Astrocyte (in vitro differentiated cells and primary cell): ENCODE measurements around the gene DRC7. TPM values are rescaled to one million over a fixed set of nuclear protein-coding genes. Genes with fewer than 3 reads are reported as not detected.

ENCODE experiments used
- DNase-seq: peaks from one replicate; pipeline ENCODE4 v3.0.0-alpha.2; 2010; ENCODE audit warnings: low read depth
- FAIRE-seq: peaks from 2 replicates; lab custom pipeline; 2011; peaks lifted over from hg19 to GRCh38; lab: Jason Lieb, UNC
- H2AFZ ChIP-seq: 2 replicates; pipeline ENCODE4 v1.6.0; 2012; ENCODE audit warnings: low read depth, low read length, inconsistent platforms
- H3K27ac ChIP-seq: 2 replicates; pipeline ENCODE4 v1.5.1; 2011; ENCODE audit warnings: low read depth, low read length, inconsistent platforms
- H3K27me3 ChIP-seq: 2 replicates; pipeline ENCODE4 v1.6.0; 2011; ENCODE audit warnings: low read length, inconsistent platforms; ENCODE audit not compliant: insufficient read depth
- H3K36me3 ChIP-seq: 2 replicates; pipeline ENCODE4 v1.5.1; 2011; ENCODE audit warnings: low read length, inconsistent platforms; ENCODE audit not compliant: insufficient read depth
- H3K4me1 ChIP-seq: 2 replicates; pipeline ENCODE4 v1.5.1; 2011; ENCODE audit warnings: low read length, inconsistent platforms; ENCODE audit not compliant: insufficient read depth
- H3K4me2 ChIP-seq: 2 replicates; pipeline ENCODE4 v1.6.0; 2012; ENCODE audit warnings: low read length, inconsistent platforms
- H3K4me3 ChIP-seq: 2 replicates; pipeline ENCODE4 v1.5.1; 2011; ENCODE audit warnings: low read depth, mild to moderate bottlenecking, low read length, inconsistent platforms; ENCODE audit not compliant: insufficient read depth
- H3K79me2 ChIP-seq: 2 replicates; pipeline ENCODE4 v1.6.0; 2012; ENCODE audit warnings: mild to moderate bottlenecking, low read length, inconsistent platforms; ENCODE audit not compliant: insufficient read depth
- H3K9ac ChIP-seq: 2 replicates; pipeline ENCODE4 v1.6.0; 2012; ENCODE audit warnings: mild to moderate bottlenecking, low read length, inconsistent platforms
- H3K9me3 ChIP-seq: 2 replicates; pipeline ENCODE4 v1.5.1; 2012; ENCODE audit warnings: low read depth, mild to moderate bottlenecking, low read length, inconsistent platforms; ENCODE audit not compliant: insufficient read depth
- H4K20me1 ChIP-seq: 2 replicates; pipeline ENCODE4 v1.6.0; 2012; ENCODE audit warnings: low read length, inconsistent platforms; ENCODE audit not compliant: insufficient read depth
- H3K27ac Mint-ChIP-seq: one replicate; pipeline ENCODE4 v1.8.0; 2021; ENCODE audit warnings: mild to moderate bottlenecking, mixed read lengths; ENCODE audit not compliant: unreplicated experiment
- H3K27me3 Mint-ChIP-seq: one replicate; pipeline ENCODE4 v1.8.0; 2021; ENCODE audit warnings: low read depth, mixed read lengths; ENCODE audit not compliant: unreplicated experiment
- H3K36me3 Mint-ChIP-seq: one replicate; pipeline ENCODE4 v1.8.0; 2021; ENCODE audit warnings: low read depth, mixed read lengths; ENCODE audit not compliant: unreplicated experiment
- H3K4me1 Mint-ChIP-seq: one replicate; pipeline ENCODE4 v1.8.0; 2021; ENCODE audit warnings: low read depth, mixed read lengths; ENCODE audit not compliant: unreplicated experiment
- H3K4me3 Mint-ChIP-seq: one replicate; pipeline ENCODE4 v1.8.0; 2021; ENCODE audit warnings: mild to moderate bottlenecking, moderate library complexity, mixed read lengths; ENCODE audit not compliant: unreplicated experiment
- H3K9me3 Mint-ChIP-seq: one replicate; pipeline ENCODE4 v1.8.0; 2021; ENCODE audit warnings: mild to moderate bottlenecking, mixed read lengths; ENCODE audit not compliant: unreplicated experiment
- EZH2 ChIP-seq: IDR thresholded peaks from 2 replicates; pipeline ENCODE4 v1.6.1; 2012; ENCODE audit warnings: mild to moderate bottlenecking, low read length, inconsistent platforms; ENCODE audit not compliant: insufficient read depth
- total RNA-seq: library from RNA; stranded (reverse); gene quantifications from 2 replicates; pipeline ENCODE4 v1.2.1, GENCODE V29; 2021
- TF ChIP-seq, protein P1 (sequence below): IDR thresholded peaks from 2 replicates; pipeline ENCODE4 v1.5.1; 2011; ENCODE audit warnings: low read depth, mild to moderate bottlenecking, inconsistent platforms, low read length, moderate library complexity; ENCODE audit not compliant: insufficient read depth

Gene DRC7
- total RNA-seq, 1 donor from 2014 or later, result not detected

DNA sequence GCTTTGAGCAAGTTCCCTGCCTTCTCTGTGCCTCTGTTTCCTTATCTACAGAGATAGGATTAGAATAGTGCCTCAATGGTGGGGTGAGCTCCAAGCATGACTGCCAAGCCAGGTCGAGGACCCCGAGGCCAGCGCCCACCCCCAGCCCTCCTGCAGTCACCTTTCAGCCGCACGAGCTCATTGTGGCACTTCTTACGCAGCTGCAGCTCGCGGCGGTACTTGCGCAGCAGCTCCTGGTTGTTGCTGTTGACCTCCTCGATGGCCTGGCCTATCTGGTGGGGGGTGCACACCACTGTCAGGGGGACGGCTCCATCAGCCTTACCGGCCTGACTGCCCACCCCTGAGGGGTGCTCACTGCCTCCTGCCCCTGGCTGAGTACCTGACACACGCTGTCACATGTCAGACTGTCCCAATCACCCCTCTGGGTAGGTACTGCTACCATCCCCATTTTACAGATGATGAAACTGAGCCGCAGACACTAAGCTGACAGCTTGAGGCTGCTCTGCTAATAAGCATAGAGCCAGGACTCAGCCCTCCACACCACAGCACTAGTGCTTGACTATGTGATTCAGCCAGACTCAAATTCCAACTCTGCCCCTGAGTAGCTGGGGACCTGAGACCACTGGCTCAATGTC lies 72.2 kb downstream of the DRC7 start:
- H3K27ac Mint-ChIP-seq, result no peak overlapping the region
- TF ChIP-seq, protein P1, sequence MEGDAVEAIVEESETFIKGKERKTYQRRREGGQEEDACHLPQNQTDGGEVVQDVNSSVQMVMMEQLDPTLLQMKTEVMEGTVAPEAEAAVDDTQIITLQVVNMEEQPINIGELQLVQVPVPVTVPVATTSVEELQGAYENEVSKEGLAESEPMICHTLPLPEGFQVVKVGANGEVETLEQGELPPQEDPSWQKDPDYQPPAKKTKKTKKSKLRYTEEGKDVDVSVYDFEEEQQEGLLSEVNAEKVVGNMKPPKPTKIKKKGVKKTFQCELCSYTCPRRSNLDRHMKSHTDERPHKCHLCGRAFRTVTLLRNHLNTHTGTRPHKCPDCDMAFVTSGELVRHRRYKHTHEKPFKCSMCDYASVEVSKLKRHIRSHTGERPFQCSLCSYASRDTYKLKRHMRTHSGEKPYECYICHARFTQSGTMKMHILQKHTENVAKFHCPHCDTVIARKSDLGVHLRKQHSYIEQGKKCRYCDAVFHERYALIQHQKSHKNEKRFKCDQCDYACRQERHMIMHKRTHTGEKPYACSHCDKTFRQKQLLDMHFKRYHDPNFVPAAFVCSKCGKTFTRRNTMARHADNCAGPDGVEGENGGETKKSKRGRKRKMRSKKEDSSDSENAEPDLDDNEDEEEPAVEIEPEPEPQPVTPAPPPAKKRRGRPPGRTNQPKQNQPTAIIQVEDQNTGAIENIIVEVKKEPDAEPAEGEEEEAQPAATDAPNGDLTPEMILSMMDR, result no peak
- no peak for TF ChIP-seq EZH2
- no peak overlapping the region for H3K4me3 Mint-ChIP-seq
- no peak overlapping the region for H3K9ac ChIP-seq
- no peak overlapping the region for H3K4me3 ChIP-seq
- peaks cover 8% of the 10 kb centered on the region for H3K4me1 ChIP-seq
- DNase-seq, result no peak
- H2AFZ ChIP-seq, result no peak overlapping the region
- peaks cover 21% of the 10 kb centered on the region for H3K36me3 Mint-ChIP-seq
- H3K27me3 Mint-ChIP-seq, result no peaks in the 10 kb centered on the region
- H3K4me2 ChIP-seq, result no peak overlapping the region
- no peaks in the 10 kb centered on the region for H3K9me3 ChIP-seq
- H3K36me3 ChIP-seq, result peaks cover 31% of the 10 kb centered on the region
- FAIRE-seq, result no peak
- H3K27ac ChIP-seq, result no peak overlapping the region
- no peaks in the 10 kb centered on the region for H3K9me3 Mint-ChIP-seq
- H3K79me2 ChIP-seq, result peaks cover 4% of the 10 kb centered on the region
- H3K27me3 ChIP-seq, result no peaks in the 10 kb centered on the region
- peaks cover 11% of the 10 kb centered on the region for H4K20me1 ChIP-seq
- H3K4me1 Mint-ChIP-seq, result peaks cover 14% of the 10 kb centered on the region

DNA sequence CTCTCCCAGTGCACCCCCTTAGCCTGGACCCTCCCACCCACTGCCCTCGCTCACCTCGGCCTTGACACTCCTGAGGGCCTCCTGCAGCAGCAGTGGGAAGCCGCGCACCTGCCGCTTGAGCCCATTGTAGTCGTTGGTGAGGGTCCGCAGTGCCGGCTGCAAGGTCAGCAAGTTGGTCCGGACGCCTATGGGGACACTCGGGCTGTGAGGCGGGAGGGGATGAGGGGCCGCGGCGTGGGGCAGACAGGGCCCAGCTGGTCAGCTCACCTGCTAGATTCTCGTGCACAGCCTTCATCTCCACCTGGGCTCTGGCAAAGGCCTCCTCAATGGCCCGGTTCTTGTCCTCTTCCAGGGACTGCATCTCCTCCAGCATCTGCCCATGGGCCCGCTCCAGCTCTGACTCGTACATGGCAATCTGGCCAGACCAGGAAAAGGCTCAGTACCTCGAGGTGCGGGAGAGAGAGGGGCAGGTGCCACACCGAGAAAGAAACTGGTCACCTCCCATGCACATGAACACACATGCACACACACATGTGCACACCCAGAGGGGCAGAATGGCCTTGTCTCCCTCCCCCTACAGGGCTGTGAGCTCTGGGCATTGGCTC lies 75.0 kb downstream of the DRC7 start:
- H3K4me3 ChIP-seq, result no peak overlapping the region
- H3K79me2 ChIP-seq, result peaks cover 7% of the 10 kb centered on the region
- no peak for TF ChIP-seq EZH2
- TF ChIP-seq, protein P1, result no peak
- DNase-seq (no peak), FAIRE-seq (no peak)
- peaks cover 32% of the 10 kb centered on the region for H4K20me1 ChIP-seq
- H3K27me3 ChIP-seq, result no peaks in the 10 kb centered on the region
- no peak overlapping the region for H3K27ac ChIP-seq
- no peak overlapping the region for H3K9ac ChIP-seq
- no peak overlapping the region for H3K4me2 ChIP-seq
- H3K9me3 ChIP-seq, result no peaks in the 10 kb centered on the region
- no peak overlapping the region for H2AFZ ChIP-seq
- no peak overlapping the region for H3K27ac Mint-ChIP-seq
- H3K4me1 ChIP-seq, result peaks cover 12% of the 10 kb centered on the region
- H3K9me3 Mint-ChIP-seq, result no peaks in the 10 kb centered on the region
- peaks cover 31% of the 10 kb centered on the region for H3K36me3 ChIP-seq
- H3K4me3 Mint-ChIP-seq, result no peak overlapping the region
- H3K36me3 Mint-ChIP-seq, result peaks cover 15% of the 10 kb centered on the region
- no peaks in the 10 kb centered on the region for H3K27me3 Mint-ChIP-seq
- H3K4me1 Mint-ChIP-seq, result peaks cover 7% of the 10 kb centered on the region

DNA sequence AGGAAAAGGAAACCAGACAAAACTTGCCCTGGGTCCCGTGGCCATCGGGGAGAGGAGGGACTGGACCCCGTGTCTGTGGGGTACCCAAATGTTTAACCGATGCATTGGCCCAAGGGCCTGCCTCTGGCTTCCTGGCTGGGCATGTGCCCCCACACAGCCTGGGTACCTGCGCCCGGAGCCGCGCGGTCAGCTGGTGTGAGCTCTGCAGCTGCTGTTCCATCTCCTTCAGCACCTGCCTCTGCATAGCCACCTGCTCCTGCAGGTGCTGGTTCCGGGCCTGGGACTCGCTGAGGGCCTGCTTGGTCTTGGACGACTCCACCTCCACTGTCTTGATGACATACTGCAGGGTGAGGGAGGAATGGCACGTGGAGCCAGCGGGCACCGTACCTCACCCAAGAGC lies 75.8 kb downstream of the DRC7 start:
- no peak overlapping the region for H3K4me3 Mint-ChIP-seq
- H3K27me3 ChIP-seq, result no peaks in the 10 kb centered on the region
- H3K79me2 ChIP-seq, result peaks cover 7% of the 10 kb centered on the region
- H3K27ac Mint-ChIP-seq, result no peak overlapping the region
- no peak overlapping the region for H3K4me3 ChIP-seq
- no peaks in the 10 kb centered on the region for H3K27me3 Mint-ChIP-seq
- H3K4me2 ChIP-seq, result no peak overlapping the region
- H4K20me1 ChIP-seq, result peaks cover 39% of the 10 kb centered on the region
- no peak for DNase-seq
- FAIRE-seq, result no peak
- H3K36me3 ChIP-seq, result peaks cover 32% of the 10 kb centered on the region
- H3K4me1 Mint-ChIP-seq, result peaks cover 10% of the 10 kb centered on the region
- H3K9me3 Mint-ChIP-seq, result no peaks in the 10 kb centered on the region
- no peaks in the 10 kb centered on the region for H3K9me3 ChIP-seq
- peaks cover 12% of the 10 kb centered on the region for H3K4me1 ChIP-seq
- peaks cover 12% of the 10 kb centered on the region for H3K36me3 Mint-ChIP-seq
- H3K9ac ChIP-seq, result no peak overlapping the region
- TF ChIP-seq, protein P1, result no peak
- TF ChIP-seq EZH2, result no peak
- H3K27ac ChIP-seq, result no peak overlapping the region
- no peak overlapping the region for H2AFZ ChIP-seq
